Mononuclear cell (primary cell): ENCODE results near the gene PROSER3. TPM values are rescaled to one million over a fixed set of nuclear protein-coding genes. Genes with fewer than 3 reads are reported as not detected.
"Not testable (repeated sequence)": the region's sequence is repeated elsewhere in the genome, so short reads cannot be mapped to it uniquely, and the experiment has no call there.

Source experiments
- H3K27me3 ChIP-seq: 2 replicates; pipeline ENCODE4 v1.6.0; 2011; ENCODE audit warnings: low read length, control low read depth; ENCODE audit not compliant: insufficient read depth
- H3K4me1 ChIP-seq: 2 replicates; pipeline ENCODE4 v1.5.1; 2011; ENCODE audit warnings: mild to moderate bottlenecking, low read length, control low read depth; ENCODE audit not compliant: insufficient read depth
- H3K4me3 ChIP-seq: 2 replicates; pipeline ENCODE4 v1.5.1; 2011; ENCODE audit warnings: mild to moderate bottlenecking, low read length, moderate library complexity
- H3K9me3 ChIP-seq: 2 replicates; pipeline ENCODE4 v1.5.1; 2011; ENCODE audit warnings: low read depth, mild to moderate bottlenecking, control low read depth, low read length
- total RNA-seq: library from RNA; depleted of rRNA; stranded (reverse); fragments of >200 nt; gene quantifications from one replicate; pipeline ENCODE4 v1.2.3, GENCODE V29; 2012

The PROSER3 gene
- total RNA-seq, 1 donor: 5.1 TPM

GRCh38 chr19:35772362-35772761 is 14.4 kb downstream of the PROSER3 start:
- H3K27me3 ChIP-seq, H3K9me3 ChIP-seq: not testable (repeated sequence)

GRCh38 chr19:35773020-35773806 is 15.2 kb downstream of the PROSER3 start:
- no peaks in the 10 kb centered on the region for H3K9me3 ChIP-seq
- peaks cover 12% of the 10 kb centered on the region for H3K4me1 ChIP-seq
- no peak overlapping the region for H3K4me3 ChIP-seq
- H3K27me3 ChIP-seq: no peaks in the 10 kb centered on the region

More at GRCh38 chr19:35772362-35772761, 14.4 kb downstream of the PROSER3 start:
- H3K4me1 ChIP-seq: peaks cover 12% of the 10 kb centered on the region
- not testable (repeated sequence) for H3K4me3 ChIP-seq

GRCh38 chr19:35774274-35775045 is 16.5 kb downstream of the PROSER3 start:
- H3K4me3 ChIP-seq: peak overlapping the region; percentile 52
- H3K27me3 ChIP-seq: no peaks in the 10 kb centered on the region
- H3K9me3 ChIP-seq: no peaks in the 10 kb centered on the region
- H3K4me1 ChIP-seq: peaks cover 12% of the 10 kb centered on the region

- Histone ChIP-seq H3K4me3 (peak overlapping the region; percentile 52), H3K9me3 (no peaks in the 10 kb centered on the region), H3K4me1 (peaks cover 12% of the 10 kb centered on the region), H3K27me3 (no peaks in the 10 kb centered on the region)
Measured at GRCh38 chr19:35775046-35775297, 17.0 kb downstream of the PROSER3 start.

- Histone ChIP-seq H3K4me3 (peak within 1 kb of the TSS; percentile 52), H3K27me3 (no peaks in the 10 kb centered on the region), H3K4me1 (peaks cover 12% of the 10 kb centered on the region), H3K9me3 (no peaks in the 10 kb centered on the region)
Measured at GRCh38 chr19:35775298-35776101, 17.5 kb downstream of the PROSER3 start, which contains the start of gene ARHGAP33. ARHGAP33 (plus strand) TSS chr19:35775564; CDS start chr19:35775659, 95 bp downstream.

GRCh38 chr19:35776102-35776788 is 18.3 kb downstream of the PROSER3 start:
- no peaks in the 10 kb centered on the region for H3K27me3 ChIP-seq
- H3K9me3 ChIP-seq: no peaks in the 10 kb centered on the region
- no peak overlapping the region for H3K4me3 ChIP-seq
- peaks cover 12% of the 10 kb centered on the region for H3K4me1 ChIP-seq

GRCh38 chr19:35777086-35777841 is 19.3 kb downstream of the PROSER3 start:
- Histone ChIP-seq H3K4me1 (peaks cover 12% of the 10 kb centered on the region), H3K9me3 (no peaks in the 10 kb centered on the region), H3K4me3 (no peak overlapping the region)

GRCh38 chr19:35777961-35778360 is 20.0 kb downstream of the PROSER3 start:
- Histone ChIP-seq H3K4me1 (peaks cover 12% of the 10 kb centered on the region), H3K9me3 (no peaks in the 10 kb centered on the region), H3K4me3 (no peak overlapping the region), H3K27me3 (no peaks in the 10 kb centered on the region)

More at GRCh38 chr19:35777086-35777841, 19.3 kb downstream of the PROSER3 start:
- H3K27me3 ChIP-seq: no peaks in the 10 kb centered on the region

- Histone ChIP-seq H3K4me1 (peaks cover 12% of the 10 kb centered on the region), H3K9me3 (no peaks in the 10 kb centered on the region), H3K4me3 (no peak overlapping the region), H3K27me3 (no peaks in the 10 kb centered on the region)
Measured at GRCh38 chr19:35779033-35779432, 21.1 kb downstream of the PROSER3 start.

- Histone ChIP-seq H3K9me3 (no peaks in the 10 kb centered on the region), H3K4me3 (no peak overlapping the region), H3K27me3 (no peaks in the 10 kb centered on the region), H3K4me1 (peaks cover 5% of the 10 kb centered on the region)
Measured at GRCh38 chr19:35780058-35780457, 22.1 kb downstream of the PROSER3 start.

GRCh38 chr19:35780717-35781116 is 22.7 kb downstream of the PROSER3 start:
- H3K27me3 ChIP-seq: no peaks in the 10 kb centered on the region
- H3K9me3 ChIP-seq: no peaks in the 10 kb centered on the region
- H3K4me1 ChIP-seq: peaks cover 5% of the 10 kb centered on the region
- no peak overlapping the region for H3K4me3 ChIP-seq

- Histone ChIP-seq H3K27me3 (no peaks in the 10 kb centered on the region), H3K9me3 (no peaks in the 10 kb centered on the region), H3K4me1 (no peaks in the 10 kb centered on the region), H3K4me3 (no peak overlapping the region)
Measured at GRCh38 chr19:35781650-35782049, 23.7 kb downstream of the PROSER3 start.

GRCh38 chr19:35782589-35782988 is 24.6 kb downstream of the PROSER3 start:
- H3K9me3 ChIP-seq: no peaks in the 10 kb centered on the region
- no peaks in the 10 kb centered on the region for H3K4me1 ChIP-seq
- H3K4me3 ChIP-seq: no peak overlapping the region
- H3K27me3 ChIP-seq: no peaks in the 10 kb centered on the region
